ENCODE results near the gene ATP9B.

ATP9B gene

GRCh38 chr18:79427368-79428225 lies 358.4 kb downstream of the ATP9B start:
- no peak for DNase-seq (ENCODE audit: low read depth)
- H3K4me3 ChIP-seq (ENCODE audit: control insufficient read depth, low read depth, low read length), result no peak overlapping the region
- no peak for TF ChIP-seq CTCF (conservative IDR thresholded peaks at IDR 0.05; ENCODE audit: control insufficient read depth, insufficient read depth, low read depth, low read length)
